T1000 (cell line): Measurements from ENCODE around the gene MICAL2.

Experiments used
- DNase-seq: peaks from one replicate; lab custom pipeline; 2025; ENCODE audit warnings: mixed read lengths; lab: John Stamatoyannopoulos, UW

Gene MICAL2

DNA sequence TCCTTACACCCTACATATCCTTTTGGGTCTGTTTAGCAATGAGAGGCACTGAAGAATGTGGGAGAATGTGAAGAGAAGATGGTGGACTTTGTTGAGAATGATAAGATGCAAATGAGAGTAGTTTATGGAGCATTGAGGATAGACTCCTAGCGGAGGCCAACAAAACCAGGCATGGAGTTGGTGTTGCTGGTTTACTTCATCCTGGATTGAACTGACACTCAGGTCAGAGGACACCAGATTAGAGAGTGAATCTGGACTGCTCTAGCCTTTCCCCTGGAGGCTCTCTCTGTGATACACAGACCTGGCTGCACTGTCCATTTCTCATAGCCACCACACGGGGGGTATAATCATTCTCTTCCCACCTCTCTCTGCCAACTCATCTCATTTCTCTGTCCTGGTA is 98.7 kb downstream of the MICAL2 start:
- no peak for DNase-seq

DNA sequence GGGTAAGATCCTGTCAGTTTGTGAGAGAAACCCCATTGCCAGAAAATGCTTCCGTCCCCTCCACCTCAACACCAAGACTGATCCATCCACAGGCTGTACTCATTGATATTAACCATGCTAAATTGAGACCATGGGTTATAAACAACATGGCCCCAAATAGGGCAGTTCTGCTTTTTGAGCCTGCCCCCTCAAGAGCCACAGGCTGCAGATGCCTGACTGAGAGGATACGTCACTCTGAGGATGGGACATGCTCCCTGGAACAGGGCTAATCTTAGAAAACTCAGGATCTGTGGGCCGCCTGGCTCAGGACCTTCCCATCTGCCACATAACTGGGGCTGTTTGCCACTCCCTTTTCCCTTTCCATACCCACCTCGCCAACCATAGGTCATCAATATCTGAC is 99.8 kb downstream of the MICAL2 start:
- no peak for DNase-seq

- DNase-seq, result no peak
These were observed 101.1 kb downstream of the MICAL2 start for GRCh38 chr11:12211331-12212065.

DNA sequence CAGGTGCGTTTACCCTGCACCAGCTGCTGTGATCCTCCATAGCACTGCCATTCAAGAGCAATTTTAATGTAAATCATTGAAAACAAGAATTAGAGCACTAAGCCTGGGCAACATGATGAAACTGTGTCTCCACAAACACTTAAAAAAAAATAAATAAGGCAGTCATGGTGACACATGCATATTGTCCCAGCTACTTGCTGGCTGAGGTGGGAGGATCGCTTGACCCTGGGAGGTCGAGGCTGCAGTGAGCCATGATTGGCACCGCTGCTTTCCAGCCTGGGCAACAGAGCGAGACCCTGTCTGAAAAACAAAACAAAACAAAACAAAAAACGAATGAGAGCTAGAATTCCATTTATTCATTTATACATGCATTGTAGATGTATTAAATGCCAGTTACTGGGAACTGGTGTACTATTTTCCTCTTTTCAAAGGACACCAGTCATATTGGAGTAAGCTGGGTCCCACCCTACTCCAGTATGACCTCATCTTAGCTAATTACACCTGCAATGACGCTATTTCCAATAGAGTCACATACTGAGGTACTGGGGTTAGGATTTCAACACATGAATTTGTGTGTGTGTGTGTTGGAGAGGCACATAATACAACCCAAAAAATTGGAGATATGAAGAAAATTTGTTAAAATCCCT is 101.9 kb downstream of the MICAL2 start:
- no peak for DNase-seq

- no peak for DNase-seq
These were observed 102.4 kb downstream of the MICAL2 start for GRCh38 chr11:12212821-12213185.

DNA sequence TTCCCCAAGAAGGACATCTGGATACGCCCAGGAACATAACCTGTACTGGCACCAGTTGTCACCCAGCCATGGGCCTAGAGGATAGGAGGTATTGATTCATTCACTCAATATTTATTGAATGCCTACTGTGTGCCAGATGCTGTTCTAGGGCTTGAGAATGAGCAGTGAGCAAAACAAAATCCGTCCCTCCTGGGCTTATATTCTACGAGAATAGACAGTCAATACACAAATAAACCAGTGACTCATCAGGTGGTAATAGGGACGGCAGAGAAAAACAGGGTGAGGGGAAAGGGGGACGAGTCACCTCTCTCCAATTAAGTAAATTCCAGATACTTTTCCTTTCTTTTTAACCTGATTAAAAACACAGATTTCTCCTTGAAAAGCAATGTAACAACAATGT is 103.5 kb downstream of the MICAL2 start:
- DNase-seq, result no peak

DNA sequence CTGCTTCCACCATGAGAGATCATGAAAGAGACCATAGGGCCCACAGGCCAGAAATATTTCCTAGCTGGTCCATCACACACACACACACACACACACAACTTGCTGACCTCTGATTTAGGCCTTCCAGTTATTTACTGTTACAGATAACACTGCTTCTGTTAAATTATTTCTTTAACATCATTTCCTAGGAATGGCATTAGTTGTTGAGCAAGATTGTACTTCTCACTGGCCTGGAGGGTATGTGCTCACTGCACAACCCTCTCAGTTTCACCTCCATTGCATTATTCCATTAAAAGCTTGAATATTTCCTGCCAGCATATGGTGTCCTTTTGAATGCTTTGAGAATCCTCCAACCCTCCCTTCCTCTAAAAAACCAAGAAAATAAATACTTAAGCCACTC is 104.4 kb downstream of the MICAL2 start:
- DNase-seq, result no peak

- DNase-seq, result no peak
These were observed 104.8 kb downstream of the MICAL2 start for GRCh38 chr11:12215181-12215593.

DNA sequence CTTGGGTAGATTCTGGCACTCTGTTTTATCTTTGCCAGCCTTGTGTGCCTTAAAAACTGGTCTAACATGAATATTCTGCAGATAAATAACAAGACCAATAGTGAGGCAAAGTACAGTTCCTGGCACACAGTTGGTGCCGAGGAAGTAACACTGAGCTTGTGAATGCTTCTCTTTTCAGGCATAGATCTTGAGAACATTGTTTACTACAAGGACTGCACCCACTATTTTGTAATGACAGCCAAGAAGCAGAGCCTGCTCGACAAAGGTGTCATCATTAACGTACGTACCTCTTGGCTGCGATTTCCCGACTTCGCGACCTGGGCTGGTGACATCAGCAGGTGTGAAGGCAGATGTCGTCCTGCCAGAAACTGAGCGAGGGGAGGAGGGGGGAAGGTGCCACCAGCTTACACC is 105.7 kb downstream of the MICAL2 start:
- DNase-seq, result no peak

DNA sequence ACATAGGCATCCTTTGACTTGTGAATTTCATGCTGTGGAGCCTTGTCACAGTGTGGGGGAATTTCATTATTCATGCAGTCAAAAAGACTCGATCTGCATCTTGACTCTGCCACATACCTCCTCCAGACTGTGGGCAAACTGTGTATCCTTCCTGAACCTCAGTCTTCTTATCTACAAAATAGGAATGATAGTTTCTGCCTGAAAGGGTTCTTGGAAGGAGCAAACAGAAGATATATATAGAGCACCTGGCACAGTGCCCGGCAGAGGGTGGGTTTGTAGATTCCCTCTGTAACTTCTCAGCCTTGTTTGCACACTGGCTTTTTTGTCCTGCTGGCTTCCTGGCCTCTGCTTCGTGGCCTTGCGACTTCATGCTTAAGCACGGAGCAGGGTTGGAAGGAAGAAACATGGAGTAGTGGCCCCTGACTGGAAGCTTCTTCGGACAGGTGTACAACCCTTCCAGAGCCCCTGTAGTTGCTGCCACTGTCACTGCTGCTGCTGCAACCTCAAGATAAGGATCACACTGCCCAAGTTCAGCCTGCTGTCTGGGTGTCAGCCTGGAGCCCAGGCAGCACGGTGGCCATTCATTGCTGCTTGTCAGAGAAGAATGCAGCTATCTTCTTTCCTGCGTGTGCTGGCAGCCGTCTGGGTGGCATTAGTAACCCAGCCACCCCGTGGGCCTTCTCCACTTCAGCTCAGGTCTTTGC is 106.4 kb downstream of the MICAL2 start:
- no peak for DNase-seq

DNA sequence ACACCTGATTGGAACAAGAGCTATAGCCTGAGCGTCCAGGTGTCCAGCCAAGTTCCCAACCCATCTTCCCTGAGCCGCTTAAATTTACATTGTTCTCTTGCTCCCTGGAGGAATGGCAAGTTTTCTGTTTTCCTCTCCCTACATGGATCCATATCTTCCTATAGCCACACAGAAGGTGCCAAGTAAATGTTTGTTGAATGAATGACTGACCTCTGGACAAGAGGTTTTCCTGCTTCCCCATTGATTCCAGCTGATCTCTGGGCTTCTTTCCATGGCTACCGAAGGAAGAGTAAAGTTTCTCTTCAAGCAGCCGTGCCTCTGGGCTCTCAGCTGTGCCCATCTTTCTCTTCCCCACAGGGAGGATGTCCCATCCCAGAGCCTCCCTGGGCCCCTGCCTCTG is 107.5 kb downstream of the MICAL2 start:
- DNase-seq, result no peak

DNA sequence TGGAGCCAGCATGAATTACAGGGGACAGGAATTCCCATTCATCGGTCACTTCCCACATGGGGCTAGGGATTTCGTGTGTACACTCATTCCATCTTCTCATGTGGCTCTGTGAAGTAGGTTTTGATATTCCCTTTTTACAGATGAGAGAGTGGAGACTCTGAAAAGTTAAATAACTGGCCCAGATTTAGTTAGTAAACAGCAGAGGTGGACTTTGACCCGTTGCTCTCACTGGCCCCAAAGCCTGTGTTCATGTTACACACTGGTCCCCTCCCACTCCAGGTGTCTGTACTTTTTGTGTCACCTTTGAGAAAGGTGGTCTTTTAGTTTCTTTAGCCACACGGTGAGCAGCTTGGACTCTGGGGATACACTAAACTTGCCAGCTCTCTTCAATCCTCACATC is 108.5 kb downstream of the MICAL2 start:
- no peak for DNase-seq

DNA sequence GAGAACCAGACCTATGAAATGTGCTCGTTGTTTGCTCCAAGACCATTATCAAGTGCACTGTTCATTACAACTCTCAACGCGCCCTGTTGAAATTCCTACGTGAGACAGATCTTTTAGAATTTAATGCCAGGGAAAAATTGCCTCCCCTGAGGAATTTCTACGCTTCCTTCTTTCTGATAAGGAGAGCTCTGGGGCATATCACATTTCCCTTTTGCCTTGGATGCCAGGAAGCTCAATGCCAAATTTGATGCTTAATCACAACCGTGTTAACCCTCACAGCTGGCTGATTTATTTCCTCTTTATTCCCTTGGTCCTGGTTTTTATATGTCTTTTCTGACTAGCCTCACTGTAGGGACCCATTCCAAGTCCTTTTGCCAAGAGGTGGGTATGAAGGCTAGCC is 109.4 kb downstream of the MICAL2 start:
- no peak for DNase-seq

DNA sequence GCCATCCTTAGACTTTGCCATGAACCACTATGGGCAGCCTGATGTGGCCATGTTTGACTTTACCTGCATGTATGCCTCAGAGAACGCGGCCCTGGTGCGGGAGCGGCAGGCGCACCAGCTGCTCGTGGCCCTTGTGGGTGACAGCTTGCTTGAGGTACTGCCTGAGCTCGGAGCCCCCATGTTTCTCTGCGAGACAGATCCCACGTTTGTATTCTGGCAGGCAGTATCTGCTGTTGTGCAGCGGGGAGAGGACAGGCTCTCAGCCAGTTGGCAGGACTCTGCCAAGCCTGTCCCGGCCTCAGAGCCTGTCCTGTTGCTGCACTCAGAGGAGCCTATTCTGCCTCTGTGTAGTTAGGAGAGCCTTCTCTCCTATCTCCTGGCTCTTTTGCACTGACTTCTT is 109.9 kb downstream of the MICAL2 start:
- no peak for DNase-seq

- no peak for DNase-seq
These were observed 110.7 kb downstream of the MICAL2 start for GRCh38 chr11:12221051-12221535.

- no peak for DNase-seq
These were observed 111.8 kb downstream of the MICAL2 start for GRCh38 chr11:12222055-12222792.

GRCh38 chr11:12223771-12224536 is 113.6 kb downstream of the MICAL2 start:
- DNase-seq, result no peak

GRCh38 chr11:12224537-12224893 is 114.1 kb downstream of the MICAL2 start:
- DNase-seq, result peak; percentile 8

- DNase-seq, result no peak
These were observed 114.8 kb downstream of the MICAL2 start for GRCh38 chr11:12225046-12225739.

DNA sequence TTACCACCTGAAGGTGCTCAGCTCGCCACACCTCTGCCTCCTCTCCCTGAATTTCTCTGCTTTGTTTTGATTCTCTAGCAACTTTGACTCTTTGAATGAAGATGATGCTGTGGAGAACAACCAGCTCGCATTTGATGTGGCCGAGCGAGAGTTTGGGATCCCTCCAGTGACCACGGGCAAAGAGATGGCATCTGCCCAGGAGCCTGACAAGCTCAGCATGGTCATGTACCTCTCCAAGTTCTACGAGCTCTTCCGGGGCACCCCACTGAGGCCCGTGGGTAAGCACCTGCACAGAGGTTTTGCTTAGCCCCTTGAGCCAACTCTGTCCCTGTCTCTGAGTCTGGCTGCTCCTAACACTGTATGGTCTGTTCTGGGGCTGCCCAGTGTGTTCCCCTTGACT is 115.7 kb downstream of the MICAL2 start:
- DNase-seq, result no peak
